ENCODE results near the gene EIF4A2. TPM values are rescaled to one million over a fixed set of nuclear protein-coding genes. Genes with fewer than 3 reads are reported as not detected.

Gene EIF4A2
- 130 to 142 TPM (median 134 TPM) in 5 replicates for total RNA-seq (2022; extraction: Qiagen RNA extraction)

DNA sequence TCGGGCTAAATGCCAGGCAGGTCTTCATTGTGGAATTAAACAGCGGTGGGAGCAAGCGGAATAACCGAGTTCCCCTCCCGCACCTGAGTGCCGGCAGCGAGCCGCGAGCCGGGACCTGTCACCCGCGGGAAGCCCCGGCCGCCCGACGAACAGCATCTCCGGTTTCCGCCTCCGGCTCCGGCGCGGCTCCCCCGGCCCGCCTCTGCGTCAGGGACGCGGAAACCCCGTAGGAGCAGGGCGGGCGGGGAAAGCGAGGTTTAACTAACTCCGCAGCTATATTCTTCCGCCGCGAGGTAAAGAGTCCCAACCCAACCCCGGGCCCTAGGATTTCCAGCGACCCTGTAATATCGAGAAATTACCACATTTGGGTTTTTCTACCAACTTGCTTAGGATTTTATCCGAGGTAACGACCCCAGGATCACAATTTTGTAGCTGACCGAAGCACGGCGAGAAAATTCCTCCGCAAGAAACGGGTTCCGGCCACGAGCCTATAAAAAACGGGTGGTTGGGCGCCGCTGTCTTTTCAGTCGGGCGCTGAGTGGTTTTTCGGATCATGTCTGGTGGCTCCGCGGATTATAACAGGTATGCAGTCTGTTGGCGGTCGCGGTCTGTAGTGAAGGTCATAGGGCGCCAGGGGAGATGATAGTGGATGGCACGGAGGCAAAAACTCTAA is at the start of gene EIF4A2:
EIF4A2 (plus strand) TSS at position 520 of the 673 bp plus-strand sequence; CDS start at position 554, 34 bp downstream.

GRCh38 chr3:186806089-186807055 is 23.0 kb downstream of the EIF4A2 start, which contains the start of gene RFC4:
Gene RFC4 (minus strand): TSS chr3:186806482. CDS start chr3:186804713, 1,769 bp downstream.

Other genes with a start within 250 kb of the EIF4A2 start
- 0.80 to 0.95 TPM (median 0.83 TPM) in 5 replicates for gene CRYGS, start 239.2 kb upstream of the EIF4A2 start, total RNA-seq (2022; extraction: Qiagen RNA extraction)
- gene TBCCD1, start 216.2 kb upstream of the EIF4A2 start, total RNA-seq (2022; extraction: Qiagen RNA extraction) = 5.4 to 7.5 TPM (median 6.6 TPM) in 5 replicates
- gene DNAJB11, start 212.9 kb upstream of the EIF4A2 start, total RNA-seq (2022; extraction: Qiagen RNA extraction) = 50.5 to 55.3 TPM (median 53.2 TPM) in 5 replicates
- 0.08 to 0.11 TPM in 2 of 5 replicates, not detected in the others for gene AHSG, start 170.5 kb upstream of the EIF4A2 start, total RNA-seq (2022; extraction: Qiagen RNA extraction)
- 0.10 to 0.35 TPM (median 0.23 TPM) in 5 replicates for gene FETUB, start 143.2 kb upstream of the EIF4A2 start, total RNA-seq (2022; extraction: Qiagen RNA extraction)
- not detected in 5 replicates for gene HRG, start 117.6 kb upstream of the EIF4A2 start, total RNA-seq (2022; extraction: Qiagen RNA extraction)
- gene KNG1, start 66.2 kb upstream of the EIF4A2 start, total RNA-seq (2022; extraction: Qiagen RNA extraction) = not detected in 5 replicates
- gene RFC4, start 22.9 kb downstream of the EIF4A2 start, total RNA-seq (2022; extraction: Qiagen RNA extraction) = 42.9 to 64.4 TPM (median 46.3 TPM) in 5 replicates
- not detected in 5 replicates for gene ADIPOQ, start 59.1 kb downstream of the EIF4A2 start, total RNA-seq (2022; extraction: Qiagen RNA extraction)
- 2.4 to 4.6 TPM (median 3.6 TPM) in 5 replicates for gene ST6GAL1, start 146.9 kb downstream of the EIF4A2 start, total RNA-seq (2022; extraction: Qiagen RNA extraction)